Sigmoid colon (tissue), 7 donors: ENCODE data around the gene SLC25A41. TPM values are rescaled to one million over a fixed set of nuclear protein-coding genes. Genes with fewer than 3 reads are reported as not detected.

Source experiments
- DNase-seq: peaks from one replicate; pipeline ENCODE4 v3.0.0-alpha.2; 2019
- H3K27ac ChIP-seq, 4 donors: fragments of 200-600 bp; sonication (generic); one replicate each; pipeline ENCODE4 v1.5.1; 2016 to 2019; ENCODE audit warnings: mild to moderate bottlenecking in 1 of 4
- H3K27me3 ChIP-seq, 3 donors: fragments of 200-600 bp; sonication (generic); one replicate each; pipeline ENCODE4 v1.5.1; 2019; ENCODE audit warnings: mild to moderate bottlenecking in 1 of 3
- H3K36me3 ChIP-seq, 4 donors: fragments of 200-600 bp; sonication (generic); one replicate each; pipeline ENCODE4 v1.5.1; 2016 to 2019
- H3K4me1 ChIP-seq, 4 donors: fragments of 200-600 bp; sonication (generic); one replicate each; pipeline ENCODE4 v1.5.1; 2017 to 2019
- H3K4me3 ChIP-seq, 4 donors: fragments of 200-600 bp; sonication (generic); one replicate each; pipeline ENCODE4 v1.5.1; 2017 to 2019; ENCODE audit warnings: mild to moderate bottlenecking in 2 of 4, moderate library complexity in 1 of 4
- H3K9me3 ChIP-seq, 4 donors: fragments of 200-600 bp in 3 of 4; sonication (generic) in 3 of 4; one replicate each; pipeline versions ENCODE4 v1.5.1 to v1.6.1; 2013 to 2019
- EP300 ChIP-seq, 4 donors: sonication (generic); formaldehyde crosslinking; IDR thresholded peaks; one replicate each; pipeline ENCODE4 v1.6.1; 2017; ENCODE audit warnings: antibody characterized with exemption in 4 of 4
- POLR2A ChIP-seq, 2 donors: fragments of 450-650 bp; IDR thresholded peaks; one replicate each; pipeline ENCODE4 v1.6.1; 2016; ENCODE audit warnings: antibody characterized with exemption in 2 of 2, mild to moderate bottlenecking in 2 of 2, moderate library complexity in 2 of 2
- POLR2AphosphoS5 ChIP-seq, 4 donors: sonication (generic); formaldehyde crosslinking; IDR thresholded peaks; one replicate each; pipeline ENCODE4 v1.6.1; 2017; ENCODE audit warnings: antibody characterized with exemption in 4 of 4
- WGBS, 2 donors: extraction: QIAGEN DNeasy Blood & Tissue Kit; methylation state at CpG; one replicate each; pipeline ENCODE4 v1.1.7; 2013; 5-methylcytosine and 5-hydroxymethylcytosine counted together
- intact Hi-C: fragments of 100-400 bp; cut with DNase I; formaldehyde crosslinking; loops from one replicate; pipeline ENCODE4 v1.15.1; 2023
- polyA plus RNA-seq, 3 donors: library from polyadenylated mRNA; stranded (reverse); fragments of 200-250 nt; gene quantifications; one replicate each; pipeline ENCODE4 v1.2.3, GENCODE V29; 2013
- total RNA-seq, 4 donors: library from RNA; depleted of rRNA; stranded (reverse); fragments of >200 nt; gene quantifications; one replicate each; pipeline ENCODE4 v1.1.0, GENCODE V29; 2016
- TF ChIP-seq, protein P1 (sequence below), 4 experiments: fragments of 450-650 bp in 3 of 4; fragments of 200-600 bp in 1 of 4; IDR thresholded peaks; one replicate each; pipeline ENCODE4 v1.5.1; 2016 to 2019; ENCODE audit warnings: antibody characterized with exemption in 4 of 4, mild to moderate bottlenecking in 3 of 4, moderate library complexity in 2 of 4
- donor health status: healthy with polysubstance abuse.
- donor health status: Bipolar disorder and iron deficiency.
- donor health status: healthy.

Gene SLC25A41
- total and polyA plus RNA-seq, 7 donors: 0.60 to 1.4 (median 1.1) TPM; not detected in 2

DNA sequence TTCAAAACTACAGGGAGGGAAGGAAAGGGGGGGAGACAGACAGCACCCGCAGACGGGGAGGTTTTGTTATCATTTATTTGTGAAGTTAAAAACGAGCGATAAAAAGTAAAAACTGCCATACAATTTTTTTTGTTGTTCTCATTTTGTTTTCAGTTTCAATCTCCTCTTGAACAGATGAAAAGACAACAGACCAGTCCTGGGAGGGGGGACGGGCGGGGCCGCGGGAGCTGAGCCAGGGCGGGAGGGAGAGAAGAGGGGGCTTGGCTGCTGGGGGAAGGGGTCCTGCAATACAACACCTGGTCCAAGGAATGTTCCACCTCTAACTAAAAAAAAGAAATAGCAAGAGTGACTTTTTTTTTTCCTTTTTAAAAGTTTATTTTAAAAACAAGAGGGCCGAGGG is 20.3 kb downstream of the SLC25A41 start:
- 28 to 58% methylated on average over 10 of the region's 10 CpGs for WGBS, 2 donors
- Histone ChIP-seq H3K9me3 (no peaks in the 10 kb centered on the region), H3K27ac (peak overlapping the region in 3 of 4 donors; percentile 37 to 48 (median 46)), H3K4me3 (no peak overlapping the region), H3K27me3 (no peaks in the 10 kb centered on the region), H3K36me3 (peaks cover 37 to 45% (median 44%) of the 10 kb centered on the region in 4 donors), H3K4me1 (peaks cover 0 to 15% (median 9%) of the 10 kb centered on the region in 4 donors)
- TF ChIP-seq POLR2AphosphoS5 (IDR thresholded peaks at IDR 0.05) (no peak), POLR2A (IDR thresholded peaks at IDR 0.05) (no peak), EP300 (IDR thresholded peaks at IDR 0.05) (no peak)
- TF ChIP-seq, protein P1, sequence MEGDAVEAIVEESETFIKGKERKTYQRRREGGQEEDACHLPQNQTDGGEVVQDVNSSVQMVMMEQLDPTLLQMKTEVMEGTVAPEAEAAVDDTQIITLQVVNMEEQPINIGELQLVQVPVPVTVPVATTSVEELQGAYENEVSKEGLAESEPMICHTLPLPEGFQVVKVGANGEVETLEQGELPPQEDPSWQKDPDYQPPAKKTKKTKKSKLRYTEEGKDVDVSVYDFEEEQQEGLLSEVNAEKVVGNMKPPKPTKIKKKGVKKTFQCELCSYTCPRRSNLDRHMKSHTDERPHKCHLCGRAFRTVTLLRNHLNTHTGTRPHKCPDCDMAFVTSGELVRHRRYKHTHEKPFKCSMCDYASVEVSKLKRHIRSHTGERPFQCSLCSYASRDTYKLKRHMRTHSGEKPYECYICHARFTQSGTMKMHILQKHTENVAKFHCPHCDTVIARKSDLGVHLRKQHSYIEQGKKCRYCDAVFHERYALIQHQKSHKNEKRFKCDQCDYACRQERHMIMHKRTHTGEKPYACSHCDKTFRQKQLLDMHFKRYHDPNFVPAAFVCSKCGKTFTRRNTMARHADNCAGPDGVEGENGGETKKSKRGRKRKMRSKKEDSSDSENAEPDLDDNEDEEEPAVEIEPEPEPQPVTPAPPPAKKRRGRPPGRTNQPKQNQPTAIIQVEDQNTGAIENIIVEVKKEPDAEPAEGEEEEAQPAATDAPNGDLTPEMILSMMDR (IDR thresholded peaks at IDR 0.05): no peak
- intact Hi-C loops: no loop called here
- DNase-seq: no peak

- peak overlapping the region in 3 of 4 donors; percentile 18 to 46 (median 37) for H3K27ac ChIP-seq
- TF ChIP-seq POLR2AphosphoS5 (IDR thresholded peaks at IDR 0.05): no peak
- TF ChIP-seq, protein P1 (IDR thresholded peaks at IDR 0.05): peak in 2 of 4 experiments; percentile 25 to 47
Observed at GRCh38 chr19:6412447-6413091, 21.0 kb downstream of the SLC25A41 start.

GRCh38 chr19:6412061-6412446 is 21.5 kb downstream of the SLC25A41 start:
- intact Hi-C loops: no loop called here

More at GRCh38 chr19:6412447-6413091, 21.0 kb downstream of the SLC25A41 start:
- intact Hi-C loops: no loop called here
- Histone ChIP-seq H3K9me3 (no peaks in the 10 kb centered on the region), H3K4me1 (peaks cover 0 to 15% (median 6%) of the 10 kb centered on the region in 4 donors), H3K4me3 (no peak overlapping the region), H3K27me3 (no peaks in the 10 kb centered on the region), H3K36me3 (peaks cover 31 to 37% (median 37%) of the 10 kb centered on the region in 4 donors)
- WGBS, 2 donors: 29 to 55% methylated on average over 15 of the region's 15 CpGs
- DNase-seq: peak; percentile 66

GRCh38 chr19:6409346-6409745 is 24.2 kb downstream of the SLC25A41 start:
- intact Hi-C loops: no loop called here
- H3K9me3 ChIP-seq: no peaks in the 10 kb centered on the region
- 87 to 88% methylated on average over 6 of the region's 6 CpGs for WGBS, 2 donors
- no peak overlapping the region for H3K27ac ChIP-seq
- no peak for DNase-seq
- no peak overlapping the region for H3K4me3 ChIP-seq
- H3K4me1 ChIP-seq: peaks cover 0 to 13% (median 6%) of the 10 kb centered on the region in 4 donors
- no peak for TF ChIP-seq POLR2A (IDR thresholded peaks at IDR 0.05)
- TF ChIP-seq, protein P1 (IDR thresholded peaks at IDR 0.05): no peak
- TF ChIP-seq EP300 (IDR thresholded peaks at IDR 0.05): no peak
- TF ChIP-seq POLR2AphosphoS5 (IDR thresholded peaks at IDR 0.05): no peak
- H3K36me3 ChIP-seq: peaks cover 0 to 5% (median 5%) of the 10 kb centered on the region in 4 donors
- H3K27me3 ChIP-seq: no peaks in the 10 kb centered on the region

More at GRCh38 chr19:6412061-6412446, 21.5 kb downstream of the SLC25A41 start:
- no peak for TF ChIP-seq POLR2A (IDR thresholded peaks at IDR 0.05)
- TF ChIP-seq, protein P1 (IDR thresholded peaks at IDR 0.05): no peak
- TF ChIP-seq POLR2AphosphoS5 (IDR thresholded peaks at IDR 0.05): no peak
- no peak for TF ChIP-seq EP300 (IDR thresholded peaks at IDR 0.05)
- H3K27me3 ChIP-seq: no peaks in the 10 kb centered on the region
- peak overlapping the region in 1 of 4 donors; percentile 46 for H3K27ac ChIP-seq
- 65 to 82% methylated on average over 12 of the region's 12 CpGs for WGBS, 2 donors
- no peak overlapping the region for H3K4me3 ChIP-seq
- H3K9me3 ChIP-seq: no peaks in the 10 kb centered on the region
- no peak for DNase-seq
- peaks cover 25 to 32% (median 32%) of the 10 kb centered on the region in 4 donors for H3K36me3 ChIP-seq
- peaks cover 0 to 15% (median 6%) of the 10 kb centered on the region in 4 donors for H3K4me1 ChIP-seq
